Stomach (tissue), 4 donors: ENCODE measurements around the gene EPB41L1.

Experiments
- CTCF ChIP-seq, 7 experiments: fragments of 450-650 bp in 4 of 7; fragments of 200-600 bp in 3 of 7; sonication (generic) in 3 of 7; IDR thresholded peaks; one replicate each; pipeline ENCODE4 v1.5.1; 2016 to 2019; ENCODE audit warnings: antibody characterized with exemption in 7 of 7, control low read depth in 2 of 7, mild to moderate bottlenecking in 1 of 7
- POLR2A ChIP-seq, 4 donors: fragments of 450-650 bp; IDR thresholded peaks; one replicate each; pipeline ENCODE4 v1.6.1; 2016; ENCODE audit warnings: antibody characterized with exemption in 4 of 4, control low read depth in 2 of 4, mild to moderate bottlenecking in 1 of 4, moderate library complexity in 1 of 4
- POLR2AphosphoS5 ChIP-seq, 3 donors: sonication (generic); formaldehyde crosslinking; IDR thresholded peaks; one replicate each; pipeline ENCODE4 v1.6.1; 2016; ENCODE audit warnings: antibody characterized with exemption in 3 of 3

- TF ChIP-seq CTCF (IDR thresholded peaks at IDR 0.05) (no peak), POLR2A (IDR thresholded peaks at IDR 0.05) (no peak), POLR2AphosphoS5 (IDR thresholded peaks at IDR 0.05) (no peak)
These were observed 13.2 kb upstream of the EPB41L1 start for GRCh38 chr20:36141310-36141709.
